Nephron progenitor cell (in vitro differentiated cells): ENCODE results near the gene HOXC9.

Experiments used
- DNase-seq: peaks from one replicate; pipeline ENCODE4 v3.0.0; 2021
- H3K27ac Mint-ChIP-seq: 2 replicates; pipeline ENCODE4 v1.8.0; 2021; ENCODE audit warnings: mild to moderate bottlenecking, moderate library complexity, mixed read lengths
- H3K27me3 Mint-ChIP-seq: 2 replicates; pipeline ENCODE4 v1.8.0; 2021; ENCODE audit warnings: mild to moderate bottlenecking, low read depth, mixed read lengths; ENCODE audit not compliant: poor library complexity
- H3K36me3 Mint-ChIP-seq: 2 replicates; pipeline ENCODE4 v1.8.0; 2021; ENCODE audit warnings: low read depth, mixed read lengths
- H3K4me1 Mint-ChIP-seq: 2 replicates; pipeline ENCODE4 v1.8.0; 2021; ENCODE audit warnings: mixed read lengths
- H3K4me3 Mint-ChIP-seq: 2 replicates; pipeline ENCODE4 v1.8.0; 2021; ENCODE audit warnings: mild to moderate bottlenecking, moderate library complexity, mixed read lengths
- H3K9me3 Mint-ChIP-seq: 2 replicates; pipeline ENCODE4 v1.8.0; 2021; ENCODE audit warnings: mild to moderate bottlenecking, moderate library complexity, mixed read lengths
- TF ChIP-seq, protein P1 (sequence below): fragments of 200-600 bp; sonication (generic); IDR thresholded peaks from 2 replicates; pipeline ENCODE4 v1.5.0; 2021; ENCODE audit warnings: antibody characterized with exemption

The HOXC9 gene

DNA sequence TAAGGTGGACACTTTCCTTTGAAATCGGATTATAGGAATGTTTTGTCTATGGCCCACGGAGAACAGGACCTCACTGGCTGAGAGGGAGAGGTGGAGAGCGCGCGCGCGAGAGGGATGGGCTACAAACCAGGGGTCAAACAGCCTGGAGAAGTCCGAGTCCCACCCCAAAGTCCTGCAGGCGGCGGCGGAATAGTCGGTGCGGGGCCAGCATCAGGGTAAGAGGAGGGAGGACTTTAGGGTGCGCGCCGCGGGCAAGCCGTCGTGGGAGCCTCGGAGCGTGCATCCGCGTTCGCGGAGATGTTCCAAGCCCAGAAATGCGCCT is 5.5 kb downstream of the HOXC9 start:
- H3K4me1 Mint-ChIP-seq: peaks cover 78% of the 10 kb centered on the region
- H3K36me3 Mint-ChIP-seq: peaks cover 47% of the 10 kb centered on the region
- TF ChIP-seq, protein P1, sequence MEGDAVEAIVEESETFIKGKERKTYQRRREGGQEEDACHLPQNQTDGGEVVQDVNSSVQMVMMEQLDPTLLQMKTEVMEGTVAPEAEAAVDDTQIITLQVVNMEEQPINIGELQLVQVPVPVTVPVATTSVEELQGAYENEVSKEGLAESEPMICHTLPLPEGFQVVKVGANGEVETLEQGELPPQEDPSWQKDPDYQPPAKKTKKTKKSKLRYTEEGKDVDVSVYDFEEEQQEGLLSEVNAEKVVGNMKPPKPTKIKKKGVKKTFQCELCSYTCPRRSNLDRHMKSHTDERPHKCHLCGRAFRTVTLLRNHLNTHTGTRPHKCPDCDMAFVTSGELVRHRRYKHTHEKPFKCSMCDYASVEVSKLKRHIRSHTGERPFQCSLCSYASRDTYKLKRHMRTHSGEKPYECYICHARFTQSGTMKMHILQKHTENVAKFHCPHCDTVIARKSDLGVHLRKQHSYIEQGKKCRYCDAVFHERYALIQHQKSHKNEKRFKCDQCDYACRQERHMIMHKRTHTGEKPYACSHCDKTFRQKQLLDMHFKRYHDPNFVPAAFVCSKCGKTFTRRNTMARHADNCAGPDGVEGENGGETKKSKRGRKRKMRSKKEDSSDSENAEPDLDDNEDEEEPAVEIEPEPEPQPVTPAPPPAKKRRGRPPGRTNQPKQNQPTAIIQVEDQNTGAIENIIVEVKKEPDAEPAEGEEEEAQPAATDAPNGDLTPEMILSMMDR: no peak
- peak overlapping the region; percentile 98 for H3K4me3 Mint-ChIP-seq
- H3K27ac Mint-ChIP-seq: peak overlapping the region; percentile 97
- DNase-seq: peak; percentile 68
- peaks cover 5% of the 10 kb centered on the region for H3K27me3 Mint-ChIP-seq
- H3K9me3 Mint-ChIP-seq: no peaks in the 10 kb centered on the region

DNA sequence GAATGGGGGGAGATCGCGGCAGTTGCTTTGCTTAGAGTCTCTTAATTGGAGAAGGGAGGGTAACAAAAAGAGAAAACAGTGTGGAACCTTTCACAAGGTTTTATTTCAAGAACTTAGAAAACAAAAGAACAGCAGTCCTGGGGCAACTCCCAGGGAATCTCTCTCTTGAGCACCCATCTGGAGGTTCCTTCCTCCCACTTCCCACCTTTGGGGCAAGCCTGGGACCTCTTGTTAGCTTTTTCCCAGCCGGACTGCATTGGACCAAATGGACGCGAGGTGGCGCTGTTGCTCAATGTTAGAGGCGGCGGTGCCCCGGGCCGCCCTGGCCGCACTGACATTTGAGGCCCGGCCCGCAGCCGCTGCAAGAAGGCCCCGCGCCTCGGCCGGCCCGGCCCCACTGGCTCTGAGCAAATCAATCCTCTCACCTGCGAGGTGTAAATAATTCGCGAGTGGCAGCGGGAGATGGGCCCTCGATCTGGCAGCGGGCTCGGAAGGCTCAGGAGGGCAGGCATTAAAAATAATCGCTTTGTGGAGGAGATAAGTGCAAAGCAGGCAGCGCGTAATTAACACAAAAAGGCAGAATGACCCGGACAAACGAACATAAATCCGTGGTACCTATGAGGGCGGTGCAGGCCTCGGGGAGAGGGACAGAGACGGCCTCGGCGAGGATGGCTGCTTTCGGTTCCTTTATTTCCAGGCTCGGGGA is 6.0 kb downstream of the HOXC9 start:
- peaks cover 47% of the 10 kb centered on the region for H3K36me3 Mint-ChIP-seq
- H3K9me3 Mint-ChIP-seq: no peaks in the 10 kb centered on the region
- TF ChIP-seq, protein P1: peak; percentile 90
- peak; percentile 97 for DNase-seq
- peak overlapping the region; percentile 98 for H3K4me3 Mint-ChIP-seq
- peaks cover 4% of the 10 kb centered on the region for H3K27me3 Mint-ChIP-seq
- H3K27ac Mint-ChIP-seq: peak overlapping the region; percentile 97
- peaks cover 80% of the 10 kb centered on the region for H3K4me1 Mint-ChIP-seq

DNA sequence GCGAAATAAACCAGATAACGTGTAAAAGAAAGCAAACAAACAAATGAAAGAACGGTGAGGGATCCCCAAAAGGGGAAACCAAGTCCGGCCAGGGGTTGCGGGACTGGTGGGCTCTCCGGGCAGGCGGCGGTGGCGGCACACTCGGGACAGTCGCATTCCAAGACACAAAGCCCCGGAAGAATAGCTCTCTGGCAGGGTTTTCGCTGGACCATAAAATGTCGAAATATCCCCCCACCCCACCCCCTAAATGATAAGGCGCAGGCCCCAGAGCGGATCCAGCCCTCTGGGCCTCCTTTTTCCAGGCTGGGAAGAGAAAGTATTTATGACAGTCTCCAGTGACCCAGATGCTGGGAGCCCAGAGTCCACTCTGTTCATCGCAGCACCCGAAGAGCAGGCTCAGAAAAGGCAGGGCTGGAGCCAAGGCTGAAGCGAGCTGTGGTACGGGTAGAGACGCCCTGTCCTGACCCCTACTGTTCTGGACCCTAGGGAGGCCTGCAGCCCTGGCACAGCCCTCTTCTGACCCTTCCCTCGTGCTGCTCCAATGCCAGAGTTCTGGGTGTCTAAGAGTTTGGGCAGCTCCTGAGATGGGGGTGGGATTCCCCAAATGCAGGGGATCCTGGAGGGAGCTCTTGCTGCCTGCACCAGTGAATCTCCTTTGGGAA is 6.7 kb downstream of the HOXC9 start:
- Mint-ChIP-seq H3K4me1 (peaks cover 80% of the 10 kb centered on the region), H3K27ac (peak overlapping the region; percentile 97), H3K27me3 (no peaks in the 10 kb centered on the region), H3K36me3 (peaks cover 41% of the 10 kb centered on the region), H3K9me3 (no peaks in the 10 kb centered on the region), H3K4me3 (peak overlapping the region; percentile 98)
- TF ChIP-seq, protein P1: no peak
- DNase-seq: peak; percentile 26

DNA sequence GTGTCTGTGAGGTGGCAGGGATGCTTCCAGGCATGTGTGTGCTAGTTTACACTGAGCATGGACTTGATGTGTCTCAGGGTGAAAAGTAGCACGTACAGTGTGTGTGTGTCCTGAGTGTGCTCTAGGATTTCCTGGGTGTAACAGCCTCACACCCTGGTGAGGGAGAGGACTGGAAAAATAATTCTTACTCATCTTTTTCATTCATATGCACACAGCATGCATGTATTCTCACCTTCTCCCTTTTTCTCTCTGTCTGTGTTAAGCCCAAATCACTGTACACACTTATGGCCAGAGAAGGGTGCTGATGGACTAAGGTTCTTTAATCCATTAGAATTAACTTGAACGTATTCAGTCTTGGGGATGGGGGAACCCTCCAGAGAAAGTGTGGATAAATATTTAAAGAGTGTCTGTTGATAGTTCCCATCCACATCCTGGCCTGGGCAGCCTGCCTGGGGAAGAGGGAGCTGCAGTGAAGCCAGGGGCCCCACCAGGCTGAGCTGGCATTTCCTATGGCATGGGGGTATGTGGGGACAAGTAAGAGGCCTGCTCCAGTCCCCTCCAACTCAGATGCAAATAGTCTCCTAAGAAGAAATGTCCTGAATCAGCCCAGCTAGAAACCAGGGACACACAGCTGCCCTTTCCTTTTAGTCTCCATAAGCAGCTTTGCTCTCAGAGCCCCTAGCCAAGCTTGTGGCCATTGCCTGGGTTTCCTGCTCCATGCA is 7.7 kb downstream of the HOXC9 start:
- peaks cover 37% of the 10 kb centered on the region for H3K36me3 Mint-ChIP-seq
- TF ChIP-seq, protein P1: no peak

DNA sequence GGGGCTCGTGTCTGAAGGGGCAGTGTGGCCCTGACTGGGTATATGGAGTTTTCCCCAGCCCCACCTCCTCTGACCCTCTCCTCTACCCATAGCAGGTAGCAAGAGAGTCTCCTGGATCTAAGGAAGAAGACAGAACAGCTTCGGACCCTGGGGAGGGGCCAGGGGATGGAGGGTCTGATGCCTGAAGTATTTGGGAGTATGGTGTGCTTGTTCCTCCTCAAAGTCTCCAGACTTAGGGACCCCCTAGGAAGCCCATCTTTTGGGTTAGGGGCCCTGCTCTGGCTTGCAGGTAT is 8.2 kb downstream of the HOXC9 start:
- peak overlapping the region; percentile 98 for H3K4me3 Mint-ChIP-seq
- peaks cover 37% of the 10 kb centered on the region for H3K36me3 Mint-ChIP-seq
- TF ChIP-seq, protein P1: no peak
- no peak for DNase-seq
- H3K27ac Mint-ChIP-seq: peak overlapping the region; percentile 97
- peaks cover under 1% of the 10 kb centered on the region for H3K27me3 Mint-ChIP-seq
- no peaks in the 10 kb centered on the region for H3K9me3 Mint-ChIP-seq
- peaks cover 80% of the 10 kb centered on the region for H3K4me1 Mint-ChIP-seq

More for the DNA sequence above, 7.7 kb downstream of the HOXC9 start:
- DNase-seq: no peak
- peak overlapping the region; percentile 98 for H3K4me3 Mint-ChIP-seq
- H3K9me3 Mint-ChIP-seq: no peaks in the 10 kb centered on the region
- peak overlapping the region; percentile 97 for H3K27ac Mint-ChIP-seq
- no peaks in the 10 kb centered on the region for H3K27me3 Mint-ChIP-seq
- H3K4me1 Mint-ChIP-seq: peaks cover 80% of the 10 kb centered on the region
